ENCODE results near the gene SLC41A1. TPM values are rescaled to one million over a fixed set of nuclear protein-coding genes. Genes with fewer than 3 reads are reported as not detected.

Gene SLC41A1
- total and polyA plus RNA-seq, 7 donors = 19.8 to 87.7 (median 54.1) TPM

DNA sequence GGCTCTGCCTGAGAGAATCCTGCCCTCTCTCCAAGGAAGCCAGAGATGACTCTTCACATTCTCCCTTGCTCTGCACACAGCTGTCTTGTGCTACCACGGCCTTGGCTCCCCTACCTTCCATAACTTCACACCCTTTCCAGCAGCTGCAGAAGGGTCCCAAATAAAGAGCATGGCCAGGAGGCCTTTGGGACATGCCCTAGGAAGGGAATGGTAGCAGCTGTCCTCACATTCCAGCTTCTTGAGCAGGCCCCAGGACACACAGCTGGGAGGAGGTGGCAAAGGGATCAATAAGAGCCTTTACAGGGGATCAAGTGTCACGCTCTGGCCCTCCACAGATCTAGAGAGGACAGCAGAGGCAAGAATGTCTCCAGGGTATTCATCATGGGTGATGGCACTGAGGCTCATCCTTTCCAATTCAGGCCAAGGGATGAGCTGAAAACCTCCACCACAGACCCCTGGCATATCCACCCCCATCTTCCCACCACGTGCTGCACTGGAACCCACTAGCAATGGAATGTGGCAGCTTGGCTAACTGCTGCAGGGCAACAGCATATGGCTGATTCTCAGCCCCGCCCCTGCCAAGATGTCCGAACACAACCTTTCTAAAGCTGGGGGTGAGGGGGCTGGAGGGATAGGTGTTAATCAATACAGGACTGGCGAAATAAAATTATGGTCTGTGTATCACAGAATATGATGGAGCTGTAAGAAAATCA, 19.9 kb downstream of the SLC41A1 start:
- H3K36me3 ChIP-seq (ENCODE audit: insufficient read depth in 1 of 2, low read depth in 1 of 2) = peaks cover 14 to 86% of the 10 kb centered on the region in 2 donors
- no peak for TF ChIP-seq CTCF (IDR thresholded peaks at IDR 0.05)
- intact Hi-C loops (cut with DNase I) = loop anchor here (2.0 to 5.0 kb wide), 3 partner anchors 114 to 314 kb away; no protein-coding TSS in a partner anchor
- DNase-seq = no peak
- ATAC-seq = peak in 3 of 4 donors; percentile 11 to 29 (median 21)
- peaks cover 12% of the 10 kb centered on the region for H3K4me1 ChIP-seq
- no peaks in the 10 kb centered on the region for H3K27me3 ChIP-seq (ENCODE audit: insufficient read depth in 3 of 3, low read length in 2 of 3)
- H3K27ac ChIP-seq = peak overlapping the region; percentile 43
- WGBS, 3 donors = 37 to 50% (median 47%) methylated on average over 6 of the region's 6 CpGs
- H3K4me3 ChIP-seq = no peak overlapping the region
- H3K9me3 ChIP-seq = no peaks in the 10 kb centered on the region

DNA sequence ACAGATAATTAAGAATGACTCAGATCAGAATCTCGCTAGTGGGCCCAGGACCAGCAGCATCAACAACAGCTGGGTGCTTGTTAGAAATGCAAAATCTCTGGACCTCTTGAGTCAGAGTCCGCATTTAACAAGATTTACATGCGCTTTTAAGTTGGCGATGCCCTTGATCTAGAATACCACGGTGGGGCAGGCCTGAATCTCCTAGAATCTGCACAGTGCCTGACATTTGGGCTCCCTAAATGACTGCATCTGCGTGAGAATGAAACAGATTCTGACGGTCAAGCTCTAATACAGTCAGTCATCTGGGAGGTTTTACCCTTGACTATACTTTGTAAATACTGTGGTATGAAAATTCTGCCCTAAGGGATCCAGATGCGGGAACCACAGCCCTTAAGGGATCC, 20.5 kb downstream of the SLC41A1 start:
- TF ChIP-seq CTCF (IDR thresholded peaks at IDR 0.05) = no peak
- DNase-seq = no peak
- Histone ChIP-seq H3K27ac (peak overlapping the region; percentile 43), H3K27me3 (ENCODE audit: insufficient read depth in 3 of 3, low read length in 2 of 3) (no peaks in the 10 kb centered on the region), H3K36me3 (ENCODE audit: insufficient read depth in 1 of 2, low read depth in 1 of 2) (peaks cover 12 to 80% of the 10 kb centered on the region in 2 donors), H3K4me3 (no peak overlapping the region), H3K4me1 (peaks cover 12% of the 10 kb centered on the region), H3K9me3 (no peaks in the 10 kb centered on the region)
- intact Hi-C loops (cut with DNase I) = loop anchor here (2.0 to 5.0 kb wide), 3 partner anchors 114 to 315 kb away; no protein-coding TSS in a partner anchor
- WGBS, 3 donors = 40 to 59% (median 53%) methylated on average over 8 of the region's 8 CpGs
- peak; percentile 36 to 62 (median 48) for ATAC-seq

GRCh38 chr1:205791568-205792180, 21.3 kb downstream of the SLC41A1 start:
- H3K36me3 ChIP-seq (ENCODE audit: insufficient read depth in 1 of 2, low read depth in 1 of 2) = peaks cover 11 to 72% of the 10 kb centered on the region in 2 donors
- 59 to 74% (median 60%) methylated on average over 5 of the region's 5 CpGs for WGBS, 3 donors
- peaks cover 12% of the 10 kb centered on the region for H3K4me1 ChIP-seq
- peak; percentile 77 for TF ChIP-seq CTCF (IDR thresholded peaks at IDR 0.05)
- DNase-seq = peak; percentile 55 to 75
- H3K9me3 ChIP-seq = no peaks in the 10 kb centered on the region
- intact Hi-C loops (cut with DNase I) = loop anchor here (2.0 to 5.0 kb wide), 4 partner anchors 115 to 316 kb away; no protein-coding TSS in a partner anchor
- no peaks in the 10 kb centered on the region for H3K27me3 ChIP-seq (ENCODE audit: insufficient read depth in 3 of 3, low read length in 2 of 3)
- peak; percentile 82 to 90 (median 84) for ATAC-seq
- H3K4me3 ChIP-seq = no peak overlapping the region
- peak overlapping the region; percentile 43 for H3K27ac ChIP-seq

DNA sequence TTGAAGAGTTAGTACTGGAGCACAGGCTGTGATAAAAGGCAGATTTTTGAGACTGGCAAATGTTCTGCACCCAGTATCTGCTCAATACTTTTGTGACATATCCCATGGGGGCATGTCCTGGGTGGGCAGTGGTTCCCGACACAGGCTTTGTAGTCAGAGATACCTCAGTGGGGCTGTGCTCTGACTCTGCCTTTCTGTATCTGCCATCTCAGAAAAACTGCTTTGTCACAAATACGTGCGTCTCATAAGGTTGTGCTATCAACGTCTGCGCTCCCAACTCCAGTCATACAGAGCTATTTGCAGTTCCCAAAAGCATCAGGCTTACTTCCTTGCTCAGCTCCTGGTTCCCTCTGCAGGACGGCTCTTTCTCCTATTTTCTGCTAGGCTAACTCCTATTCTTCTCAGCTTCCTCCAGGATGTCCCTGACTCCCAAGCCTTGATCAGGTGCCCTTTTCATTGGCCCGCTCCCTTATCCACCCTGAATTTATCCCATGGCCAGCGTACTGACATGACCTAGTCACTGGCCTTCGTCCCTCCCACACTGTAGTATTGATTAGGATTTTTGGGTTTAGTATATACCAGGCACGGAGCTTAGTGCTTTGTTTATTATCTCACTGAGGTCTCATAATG, 25.6 kb downstream of the SLC41A1 start:
- DNase-seq = no peak
- Histone ChIP-seq H3K9me3 (no peaks in the 10 kb centered on the region), H3K36me3 (ENCODE audit: insufficient read depth in 1 of 2, low read depth in 1 of 2) (peaks cover 3 to 29% of the 10 kb centered on the region in 2 donors), H3K4me1 (peaks cover 20% of the 10 kb centered on the region), H3K27ac (no peak overlapping the region), H3K4me3 (no peak overlapping the region), H3K27me3 (ENCODE audit: insufficient read depth in 3 of 3, low read length in 2 of 3) (no peaks in the 10 kb centered on the region)
- no peak for ATAC-seq
- intact Hi-C loops (cut with DNase I) = no loop called here
- no peak for TF ChIP-seq CTCF (IDR thresholded peaks at IDR 0.05)
- 77 to 86% (median 79%) methylated on average over 10 of the region's 10 CpGs for WGBS, 3 donors
